Measurements from ENCODE around the gene ZNF316.
A peak's percentile ranks its signal among the peaks of the same experiment; 100 is the strongest.
"Not testable (repeated sequence)": the region's sequence is repeated elsewhere in the genome, so short reads cannot be mapped to it uniquely, and the experiment has no call there.

Gene ZNF316

DNA sequence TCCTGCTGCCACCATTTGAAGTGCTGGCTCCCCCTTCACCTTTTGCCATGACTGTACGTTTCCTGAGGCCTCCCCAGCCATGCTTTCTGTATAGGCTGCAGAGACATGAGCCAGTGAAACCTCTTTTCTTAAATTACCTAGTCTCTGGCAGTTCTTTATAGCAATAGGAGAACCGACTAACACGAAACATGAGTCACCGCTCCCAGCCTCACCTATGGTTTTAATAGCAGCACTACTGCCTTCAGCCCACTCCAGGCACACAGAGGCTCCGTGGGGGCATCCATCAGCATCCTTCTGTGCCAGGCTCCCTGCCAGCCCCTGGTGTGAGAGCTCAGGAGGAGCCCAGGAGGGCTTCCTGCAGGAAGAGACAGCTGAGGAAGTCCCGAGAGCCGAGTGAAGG is 5.5 kb upstream of the ZNF316 start:
- Histone ChIP-seq H3K27me3 (ENCODE audit: low read depth) (no peaks in the 10 kb centered on the region), H3K9me3 (no peaks in the 10 kb centered on the region), H3K4me3 (no peak overlapping the region), H3K36me3 (replicated peaks) (no peaks in the 10 kb centered on the region), H3K4me1 (no peaks in the 10 kb centered on the region)
- no peak for DNase-seq (ENCODE audit: low spot score in 2 of 2)
- in situ Hi-C loops (cut with MboI; ENCODE audit: low sequenced_read_pairs), result no loop called here

DNA sequence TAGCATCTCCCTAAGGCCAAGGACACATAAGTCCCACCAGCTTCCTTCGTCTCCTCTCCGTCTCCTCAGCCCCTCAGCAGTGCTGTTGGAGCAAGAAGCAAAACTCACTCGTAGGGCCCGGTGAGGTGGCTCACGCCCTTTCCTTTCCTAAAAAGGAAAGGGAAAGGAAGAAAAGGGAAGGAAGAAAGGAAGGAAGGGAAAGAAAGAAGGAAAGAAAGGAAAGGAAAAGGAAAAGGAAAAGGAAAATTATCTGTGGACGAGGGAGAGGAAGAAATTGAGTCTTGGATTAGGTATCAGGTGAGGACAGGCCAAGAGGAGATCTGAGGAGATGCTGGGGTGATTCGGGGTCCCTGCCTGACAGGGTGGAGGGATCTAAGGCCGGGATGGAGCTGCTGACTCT is 3.1 kb upstream of the ZNF316 start:
- H3K4me3 ChIP-seq, result no peak overlapping the region
- H3K9me3 ChIP-seq, result no peaks in the 10 kb centered on the region
- H3K4me1 ChIP-seq, result no peaks in the 10 kb centered on the region; the same call in 1 of the 2 replicates
- no peaks in the 10 kb centered on the region for H3K27me3 ChIP-seq (ENCODE audit: low read depth)
- DNase-seq (ENCODE audit: low spot score in 2 of 2), result no peak
- no peaks in the 10 kb centered on the region; the same call in 1 of the 2 replicates for H3K36me3 ChIP-seq (replicated peaks)
- in situ Hi-C loops (cut with MboI; ENCODE audit: low sequenced_read_pairs), result no loop called here

- H3K9me3 ChIP-seq; H3K27me3 ChIP-seq (ENCODE audit: low read depth); H3K4me1 ChIP-seq; in situ Hi-C loops (cut with MboI; ENCODE audit: low sequenced_read_pairs); H3K4me3 ChIP-seq; H3K36me3 ChIP-seq (replicated peaks); DNase-seq (ENCODE audit: low spot score in 2 of 2): not testable (repeated sequence)
These were observed 2.1 kb upstream of the ZNF316 start for GRCh38 chr7:6634971-6635370.

GRCh38 chr7:6637544-6638229 is 569 bp downstream of the ZNF316 start:
- Histone ChIP-seq H3K9me3 (no peaks in the 10 kb centered on the region), H3K27me3 (ENCODE audit: low read depth) (no peaks in the 10 kb centered on the region), H3K4me3 (peak overlapping the region; percentile 49), H3K36me3 (replicated peaks) (peaks cover 22% of the 10 kb centered on the region), H3K4me1 (no peaks in the 10 kb centered on the region; the same call in 1 of the 2 replicates)
- in situ Hi-C loops (cut with MboI; ENCODE audit: low sequenced_read_pairs), result no loop called here
- DNase-seq (ENCODE audit: low spot score in 2 of 2), result peak; percentile 15 to 69

DNA sequence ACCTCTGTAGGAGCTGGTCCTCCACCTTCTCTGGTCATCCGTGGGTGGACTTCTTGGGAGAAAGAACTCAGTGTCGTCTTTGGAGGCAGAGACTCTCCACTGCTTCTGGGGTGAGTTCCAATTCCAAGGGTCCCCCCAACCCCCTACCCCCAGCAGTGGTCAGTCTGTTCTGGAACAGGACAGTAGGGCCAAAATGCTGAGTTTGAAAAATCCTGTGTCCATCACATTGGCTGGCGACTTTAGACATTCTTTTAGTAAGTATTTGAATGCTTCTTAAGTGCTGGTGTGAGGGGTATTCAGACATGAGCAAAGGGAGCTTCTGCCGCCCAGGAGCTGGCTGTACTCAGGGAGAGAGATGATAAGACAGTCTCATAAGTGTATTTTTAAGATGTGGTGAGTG is 1.9 kb downstream of the ZNF316 start:
- Histone ChIP-seq H3K36me3 (replicated peaks) (peaks cover 36% of the 10 kb centered on the region), H3K4me1 (no peaks in the 10 kb centered on the region; the same call in 1 of the 2 replicates), H3K4me3 (no peak overlapping the region; the same call in 1 of the 2 replicates), H3K27me3 (ENCODE audit: low read depth) (no peaks in the 10 kb centered on the region), H3K9me3 (no peaks in the 10 kb centered on the region)
- in situ Hi-C loops (cut with MboI; ENCODE audit: low sequenced_read_pairs), result no loop called here
- no peak for DNase-seq (ENCODE audit: low spot score in 2 of 2)

DNA sequence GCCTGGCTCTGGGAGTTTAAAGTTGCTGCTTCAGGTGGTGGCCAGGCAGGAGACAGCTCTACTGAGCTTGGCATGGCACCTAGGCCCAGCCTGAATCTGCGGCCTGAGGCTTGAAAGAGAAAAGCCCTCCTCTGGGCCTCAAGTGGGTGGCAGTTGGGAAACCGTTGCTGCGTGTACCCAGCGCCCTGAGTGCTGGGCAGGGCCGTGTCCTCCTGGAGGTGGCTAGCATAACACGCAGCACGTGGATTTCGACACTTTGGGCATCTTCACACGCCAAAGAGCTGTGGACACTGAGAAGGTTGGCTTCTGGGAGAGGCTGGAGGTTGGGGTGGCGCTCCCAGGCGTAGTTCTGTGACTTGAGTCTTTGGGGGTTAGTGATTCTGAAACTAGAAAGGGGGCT is 2.5 kb downstream of the ZNF316 start:
- no peak for DNase-seq (ENCODE audit: low spot score in 2 of 2)
- in situ Hi-C loops (cut with MboI; ENCODE audit: low sequenced_read_pairs), result no loop called here
- H3K4me1 ChIP-seq, result no peaks in the 10 kb centered on the region; the same call in 1 of the 2 replicates
- no peaks in the 10 kb centered on the region for H3K9me3 ChIP-seq
- H3K4me3 ChIP-seq, result no peak overlapping the region
- H3K27me3 ChIP-seq (ENCODE audit: low read depth), result no peaks in the 10 kb centered on the region
- peaks cover 39% of the 10 kb centered on the region for H3K36me3 ChIP-seq (replicated peaks)

GRCh38 chr7:6640246-6640721 is 3.2 kb downstream of the ZNF316 start:
- no peaks in the 10 kb centered on the region; the same call in 1 of the 2 replicates for H3K4me1 ChIP-seq
- no peaks in the 10 kb centered on the region for H3K27me3 ChIP-seq (ENCODE audit: low read depth)
- H3K36me3 ChIP-seq (replicated peaks), result peaks cover 45% of the 10 kb centered on the region
- in situ Hi-C loops (cut with MboI; ENCODE audit: low sequenced_read_pairs), result no loop called here
- DNase-seq (ENCODE audit: low spot score in 2 of 2), result peak; percentile 19 to 81
- no peaks in the 10 kb centered on the region for H3K9me3 ChIP-seq
- no peak overlapping the region for H3K4me3 ChIP-seq

DNA sequence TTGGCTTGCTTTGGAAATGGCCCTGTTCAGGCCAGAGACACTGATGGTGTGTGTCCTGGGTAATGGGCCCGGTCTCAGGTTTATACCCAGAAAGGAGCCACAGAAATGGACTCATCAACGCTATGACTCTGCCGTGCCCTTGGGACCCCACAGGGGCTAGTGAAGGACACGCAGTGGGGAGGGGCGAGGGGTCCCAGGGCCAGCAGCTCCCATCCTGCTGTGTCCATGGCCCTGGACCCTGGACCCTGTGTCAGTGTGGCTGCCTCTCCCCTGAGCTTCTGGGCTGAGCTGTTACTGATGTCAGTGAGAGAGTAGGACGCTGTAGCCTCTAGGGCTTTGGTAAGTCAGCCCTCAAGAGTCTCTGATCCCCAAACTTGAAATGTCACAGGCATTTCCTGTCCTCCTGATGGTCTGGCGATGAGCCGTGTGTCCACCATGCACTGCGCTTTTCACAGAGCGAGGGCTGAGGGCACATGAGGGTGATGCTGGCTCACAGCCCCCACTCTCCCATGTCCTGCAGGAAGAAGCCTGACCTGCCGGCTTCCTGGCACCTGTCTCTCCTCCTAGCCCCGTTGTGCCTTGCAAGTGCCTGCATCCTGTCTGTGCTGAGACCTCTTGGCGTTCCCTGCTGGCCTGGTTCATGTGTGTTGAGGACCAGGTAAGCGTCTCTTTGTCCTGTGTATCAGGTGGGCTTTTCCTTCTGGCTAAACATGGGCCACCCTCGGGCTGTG is 4.4 kb downstream of the ZNF316 start:
- H3K36me3 ChIP-seq (replicated peaks), result peaks cover 45% of the 10 kb centered on the region
- H3K27me3 ChIP-seq (ENCODE audit: low read depth), result no peaks in the 10 kb centered on the region
- DNase-seq (ENCODE audit: low spot score in 2 of 2), result no peak
- H3K4me1 ChIP-seq, result no peaks in the 10 kb centered on the region; the same call in 1 of the 2 replicates
- in situ Hi-C loops (cut with MboI; ENCODE audit: low sequenced_read_pairs), result no loop called here
- H3K9me3 ChIP-seq, result no peaks in the 10 kb centered on the region
- H3K4me3 ChIP-seq, result no peak overlapping the region

GRCh38 chr7:6642239-6642839 is 5.2 kb downstream of the ZNF316 start:
- in situ Hi-C loops (cut with MboI; ENCODE audit: low sequenced_read_pairs), result no loop called here
- no peak overlapping the region for H3K4me3 ChIP-seq
- H3K9me3 ChIP-seq, result no peaks in the 10 kb centered on the region
- no peaks in the 10 kb centered on the region for H3K27me3 ChIP-seq (ENCODE audit: low read depth)
- no peak for DNase-seq (ENCODE audit: low spot score in 2 of 2)
- H3K36me3 ChIP-seq (replicated peaks), result peaks cover 45% of the 10 kb centered on the region
- no peaks in the 10 kb centered on the region; the same call in 1 of the 2 replicates for H3K4me1 ChIP-seq

DNA sequence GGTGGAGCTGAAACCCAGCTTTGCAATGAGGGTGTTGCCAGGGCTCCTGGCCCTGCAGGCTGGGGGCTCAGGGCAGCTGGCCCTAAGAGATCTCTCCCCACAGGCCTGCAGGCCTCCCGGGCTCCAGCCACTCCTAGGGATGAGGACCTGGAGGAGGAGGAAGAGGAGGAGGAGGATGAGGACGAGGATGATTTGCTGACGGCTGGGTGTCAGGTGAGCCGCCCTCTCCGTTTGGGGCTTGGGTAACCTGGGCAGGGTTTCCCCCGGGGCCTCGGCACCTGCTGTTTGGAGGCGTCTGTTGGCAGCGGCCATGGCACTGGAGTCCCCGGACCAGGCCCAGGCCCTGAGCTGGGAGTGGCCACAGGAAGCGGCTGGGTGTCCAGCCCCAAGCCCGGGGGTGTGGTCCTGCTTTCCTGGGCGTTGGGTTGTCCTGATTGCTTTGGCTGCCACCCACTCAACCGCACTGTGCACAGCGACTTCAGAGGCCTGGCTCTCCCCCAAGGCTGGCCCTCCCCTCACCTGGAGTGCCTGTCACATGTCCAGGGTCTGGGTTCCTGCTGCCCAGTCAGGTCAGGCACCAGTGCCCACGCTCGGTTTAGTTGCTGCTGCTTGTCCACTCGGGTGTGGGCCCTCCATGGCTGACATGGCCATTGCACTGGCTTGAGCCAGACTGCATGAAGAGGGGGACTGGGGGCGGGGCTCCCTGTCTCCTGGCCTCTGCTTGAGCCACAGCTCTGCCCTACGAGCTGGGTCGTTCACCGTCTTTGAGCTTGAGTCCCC is 5.9 kb downstream of the ZNF316 start:
- Histone ChIP-seq H3K36me3 (replicated peaks) (peaks cover 48% of the 10 kb centered on the region), H3K27me3 (ENCODE audit: low read depth) (no peaks in the 10 kb centered on the region), H3K4me3 (no peak overlapping the region), H3K4me1 (no peaks in the 10 kb centered on the region; the same call in 1 of the 2 replicates), H3K9me3 (no peaks in the 10 kb centered on the region)
- in situ Hi-C loops (cut with MboI; ENCODE audit: low sequenced_read_pairs), result no loop called here
- DNase-seq (ENCODE audit: low spot score in 2 of 2), result no peak

DNA sequence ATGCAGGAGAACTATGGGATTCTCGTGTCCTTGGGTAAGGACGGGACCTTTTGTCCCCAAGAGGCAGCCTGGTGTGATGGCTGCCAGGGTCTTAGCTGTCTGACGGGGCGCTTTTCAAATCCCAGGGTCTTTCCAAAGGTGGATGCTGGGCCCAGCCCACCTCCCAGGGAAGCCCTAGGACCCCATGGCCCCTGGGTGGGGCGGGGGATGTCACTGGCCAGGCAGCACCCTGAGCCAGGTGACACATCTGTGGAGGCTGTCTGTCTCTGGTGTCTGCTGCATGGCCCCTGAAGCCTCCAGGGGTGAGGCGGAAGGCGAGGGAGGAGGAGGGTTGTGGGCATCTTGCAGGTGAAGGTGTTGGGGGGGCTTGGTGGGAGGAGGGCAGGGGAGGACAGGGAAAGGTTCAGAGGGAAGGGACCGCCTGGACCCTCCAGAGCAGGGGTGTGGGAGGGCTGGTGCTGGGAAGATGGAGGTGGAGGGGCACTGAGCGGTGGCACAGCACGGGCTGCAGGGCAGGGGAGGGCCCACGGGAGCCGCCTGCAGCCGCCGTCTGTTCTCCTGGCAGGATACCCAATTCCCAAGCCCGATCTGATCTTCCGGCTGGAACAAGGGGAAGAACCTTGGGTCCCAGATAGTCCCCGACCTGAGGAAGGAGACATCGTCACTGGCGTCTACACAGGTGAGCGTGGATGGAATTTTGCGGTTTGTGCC is 7.0 kb downstream of the ZNF316 start:
- Histone ChIP-seq H3K27me3 (ENCODE audit: low read depth) (no peaks in the 10 kb centered on the region), H3K4me3 (no peak overlapping the region), H3K4me1 (no peaks in the 10 kb centered on the region), H3K36me3 (replicated peaks) (peaks cover 48% of the 10 kb centered on the region), H3K9me3 (no peaks in the 10 kb centered on the region)
- in situ Hi-C loops (cut with MboI; ENCODE audit: low sequenced_read_pairs), result no loop called here
- DNase-seq (ENCODE audit: low spot score in 2 of 2), result no peak

- H3K9me3 ChIP-seq, result no peaks in the 10 kb centered on the region
- H3K4me3 ChIP-seq, result no peak overlapping the region
- no peaks in the 10 kb centered on the region for H3K4me1 ChIP-seq
- peaks cover 51% of the 10 kb centered on the region for H3K36me3 ChIP-seq (replicated peaks)
- DNase-seq (ENCODE audit: low spot score in 2 of 2), result no peak
- in situ Hi-C loops (cut with MboI; ENCODE audit: low sequenced_read_pairs), result no loop called here
- H3K27me3 ChIP-seq (ENCODE audit: low read depth), result no peaks in the 10 kb centered on the region
These were observed 7.6 kb downstream of the ZNF316 start for GRCh38 chr7:6644728-6645127.

GRCh38 chr7:6646465-6646864 is 9.3 kb downstream of the ZNF316 start:
- peaks cover 52% of the 10 kb centered on the region for H3K36me3 ChIP-seq (replicated peaks)
- H3K4me3 ChIP-seq, result no peak overlapping the region
- in situ Hi-C loops (cut with MboI; ENCODE audit: low sequenced_read_pairs), result no loop called here
- H3K4me1 ChIP-seq, result no peaks in the 10 kb centered on the region
- DNase-seq (ENCODE audit: low spot score in 2 of 2), result no peak
- H3K27me3 ChIP-seq (ENCODE audit: low read depth), result no peaks in the 10 kb centered on the region
- no peaks in the 10 kb centered on the region; the same call in 1 of the 2 replicates for H3K9me3 ChIP-seq

All from HAP-1 (cell line).